Lung (tissue), 12 donors: ENCODE data around the gene OTOP1. TPM values are rescaled to one million over a fixed set of nuclear protein-coding genes. Genes with fewer than 3 reads are reported as not detected.
A peak's percentile ranks its signal among the peaks of the same experiment; 100 is the strongest.
"Not testable (repeated sequence)": the region's sequence is repeated elsewhere in the genome, so short reads cannot be mapped to it uniquely, and the experiment has no call there.

ENCODE experiments used
- ATAC-seq: fragments of 200-7000 bp; cut with Tn5 transposase; one replicate; pipeline ENCODE4 v1.9.1; 2020; ENCODE audit warnings: moderate number of reproducible peaks; ENCODE audit not compliant: insufficient read depth, low FRiP score
- DNase-seq, 3 donors: peaks; one replicate each; pipeline ENCODE4 v3.0.0-alpha.2; 2013 to 2017
- H3K27ac ChIP-seq, 2 donors: one replicate each; pipeline ENCODE4 v1.5.1; 2013; ENCODE audit warnings: mild to moderate bottlenecking in 2 of 2, moderate library complexity in 2 of 2, control low read depth in 1 of 2, inconsistent platforms in 1 of 2, low read depth in 1 of 2, low read length in 1 of 2
- H3K27me3 ChIP-seq, 3 donors: one replicate each; pipeline ENCODE4 v1.5.1; 2013; ENCODE audit warnings: low read length in 2 of 3; ENCODE audit not compliant: control insufficient read depth in 3 of 3, insufficient read depth in 3 of 3
- H3K36me3 ChIP-seq, 4 donors: one replicate each; pipeline ENCODE4 v1.5.1; 2013; ENCODE audit warnings: low read length in 4 of 4, mild to moderate bottlenecking in 1 of 4, moderate library complexity in 1 of 4; ENCODE audit not compliant: control insufficient read depth in 4 of 4, insufficient read depth in 4 of 4
- H3K4me1 ChIP-seq, 5 donors: one replicate each; pipeline ENCODE4 v1.5.1; 2013; ENCODE audit warnings: low read length in 5 of 5, mild to moderate bottlenecking in 2 of 5, moderate library complexity in 1 of 5; ENCODE audit not compliant: control insufficient read depth in 5 of 5, insufficient read depth in 5 of 5
- H3K4me3 ChIP-seq: one replicate; pipeline ENCODE4 v1.5.1; 2013; ENCODE audit warnings: mild to moderate bottlenecking, control low read depth, moderate library complexity
- H3K9ac ChIP-seq, 2 donors: one replicate each; pipeline ENCODE4 v1.5.1; 2013; ENCODE audit warnings: low read length in 2 of 2, control low read depth in 1 of 2; ENCODE audit not compliant: insufficient read depth in 1 of 2
- H3K9me3 ChIP-seq, 4 donors: one replicate each; pipeline ENCODE4 v1.5.1; 2013; ENCODE audit warnings: low read length in 3 of 4, mild to moderate bottlenecking in 1 of 4, moderate library complexity in 1 of 4; ENCODE audit not compliant: control insufficient read depth in 4 of 4, insufficient read depth in 3 of 4
- CTCF ChIP-seq: IDR thresholded peaks from 2 replicates; pipeline ENCODE4 v1.5.1; 2012; ENCODE audit warnings: mild to moderate bottlenecking; ENCODE audit errors: control extremely low read depth, extremely low read depth
- WGBS, 2 donors: extraction: QIAGEN DNeasy Blood & Tissue Kit; methylation state at CpG; one replicate each; pipeline ENCODE4 v1.1.7; 2013; 5-methylcytosine and 5-hydroxymethylcytosine counted together
- polyA plus RNA-seq, 2 donors: library from polyadenylated mRNA; stranded (reverse); fragments of 200-250 nt; gene quantifications; one replicate each; pipeline ENCODE4 v1.2.1, GENCODE V29; 2013
- total RNA-seq, 2 donors: library from RNA; depleted of rRNA in 1 of 2; stranded (reverse); fragments of >200 nt in 1 of 2; gene quantifications; one replicate each; pipeline ENCODE4 v1.2.1, GENCODE V29; 2014 to 2021
- donor health status: control.
- donor health status: control.
- donor health status: Bipolar disorder and iron deficiency.
- donor health status: healthy.
- donor health status: DM: yes; HTN: yes; CAD: no.

Gene OTOP1
- total and polyA plus RNA-seq, 4 donors, result not detected

GRCh38 chr4:4195354-4195753 lies 31.4 kb downstream of the OTOP1 start:
- Histone ChIP-seq H3K4me1 (no peaks in the 10 kb centered on the region), H3K27me3 (no peaks in the 10 kb centered on the region), H3K36me3 (no peaks in the 10 kb centered on the region), H3K4me3 (no peak overlapping the region), H3K27ac (no peak overlapping the region), H3K9me3 (peaks cover 0 to 3% (median 0%) of the 10 kb centered on the region in 4 donors), H3K9ac (no peak overlapping the region)
- 90 to 94% methylated on average over 3 of the region's 3 CpGs for WGBS, 2 donors
- DNase-seq (no peak), ATAC-seq (no peak)
- TF ChIP-seq CTCF, result no peak

- not testable (repeated sequence) for DNase-seq, H3K27ac ChIP-seq, H3K4me1 ChIP-seq, ATAC-seq, H3K9me3 ChIP-seq, H3K9ac ChIP-seq, H3K36me3 ChIP-seq, H3K4me3 ChIP-seq, H3K27me3 ChIP-seq
- WGBS, 2 donors, result 64 to 82% methylated on average over 3 of the region's 3 CpGs
Observed at GRCh38 chr4:4188557-4188956, 38.2 kb downstream of the OTOP1 start.

- no peaks in the 10 kb centered on the region for H3K9me3 ChIP-seq
- H3K27ac ChIP-seq, result no peak overlapping the region
- no peak overlapping the region for H3K4me3 ChIP-seq
- DNase-seq (no peak), ATAC-seq (no peak)
- TF ChIP-seq CTCF, result no peak
- peaks cover 0 to 9% (median 0%) of the 10 kb centered on the region in 3 donors for H3K27me3 ChIP-seq
- WGBS, 2 donors, result 71 to 80% methylated on average over 3 of the region's 3 CpGs
- no peak overlapping the region for H3K9ac ChIP-seq
- no peaks in the 10 kb centered on the region for H3K4me1 ChIP-seq
- no peaks in the 10 kb centered on the region for H3K36me3 ChIP-seq
Observed at GRCh38 chr4:4185528-4185927, 41.2 kb downstream of the OTOP1 start.

GRCh38 chr4:4182835-4183568 lies 43.7 kb downstream of the OTOP1 start:
- Histone ChIP-seq H3K27ac (no peak overlapping the region), H3K36me3 (no peaks in the 10 kb centered on the region), H3K9me3 (no peaks in the 10 kb centered on the region), H3K4me1 (no peaks in the 10 kb centered on the region), H3K27me3 (peaks cover 0 to 12% (median 0%) of the 10 kb centered on the region in 3 donors), H3K4me3 (no peak overlapping the region), H3K9ac (no peak overlapping the region)
- no peak for ATAC-seq
- no peak for TF ChIP-seq CTCF
- 42 to 43% methylated on average over 18 to 19 of the region's 19 CpGs for WGBS, 2 donors
- peak; percentile 1 to 27 (median 21) for DNase-seq
